GM12878 (cell line): Measurements from ENCODE around the gene PRKAB1. TPM values are rescaled to one million over a fixed set of nuclear protein-coding genes. Genes with fewer than 3 reads are reported as not detected.

ENCODE experiments used
- ATAC-seq: fragments of 200-7000 bp; cut with Tn5 transposase; 3 replicates; pipeline ENCODE4 v1.9.1; 2020; ENCODE audit warnings: mild to moderate bottlenecking, moderate library complexity
- BruUV-seq: library from RNA; stranded (reverse); fragments of 400-500 nt; replicated peaks from 2 replicates; lab custom pipeline; 2021; lab: Mats Ljungman, UMichigan
- CTCF ChIA-PET: fragments of 300-600 bp; sonication (Branson Sonifier 250); formaldehyde crosslinking; extraction: SDS; loops from one replicate; lab custom pipeline; 2021; ENCODE audit warnings: inconsistent platforms; lab: Yijun Ruan, JAX
- POLR2A ChIA-PET: fragments of 350-600 bp; formaldehyde crosslinking; extraction: SDS; loops from one replicate; lab custom pipeline; 2021; ENCODE audit warnings: inconsistent platforms; lab: Charles Lee
- RAD21 ChIA-PET: fragments of 300-600 bp; sonication (Branson Sonifier 250); formaldehyde crosslinking; loops from one replicate; lab custom pipeline; 2023; ENCODE audit warnings: antibody characterized with exemption; ENCODE audit not compliant: unreplicated experiment; lab: Charles Lee
- SMC1A ChIA-PET: fragments of 300-600 bp; sonication (Branson Sonifier 250); formaldehyde crosslinking; loops from one replicate; lab custom pipeline; 2023; ENCODE audit not compliant: unreplicated experiment, uncharacterized antibody; lab: Charles Lee
- DNase-seq: peaks from one replicate; pipeline ENCODE4 v3.0.0-alpha.2; 2011; ENCODE audit warnings: low read depth, low spot score
- FAIRE-seq: peaks from 3 replicates; lab custom pipeline; 2011; peaks lifted over from hg19 to GRCh38; lab: Jason Lieb, UNC
- H2AFZ ChIP-seq: 2 replicates; pipeline ENCODE4 v1.6.0; 2011; ENCODE audit warnings: low read depth, low read length, control low read depth; ENCODE audit not compliant: control insufficient read depth
- H3K27ac ChIP-seq: 2 replicates; pipeline ENCODE4 v1.5.1; 2011; ENCODE audit warnings: control low read depth; ENCODE audit not compliant: control insufficient read depth, insufficient read depth
- H3K27me3 ChIP-seq, 2 experiments: replicated peaks in 1 of 2; 2 replicates each; pipeline versions ENCODE4 v1.6.0 to v1.6.1; 2011; ENCODE audit warnings: low read length in 1 of 2; ENCODE audit not compliant: control insufficient read depth in 2 of 2, insufficient read depth in 2 of 2
- H3K36me3 ChIP-seq, 2 experiments: 2 replicates each; pipeline ENCODE4 v1.5.1; 2011; ENCODE audit warnings: low read length in 1 of 2; ENCODE audit not compliant: control insufficient read depth in 2 of 2, insufficient read depth in 2 of 2
- H3K4me1 ChIP-seq: 2 replicates; pipeline ENCODE4 v1.6.1; 2011; ENCODE audit warnings: mild to moderate bottlenecking, low read length, moderate library complexity, mixed read lengths; ENCODE audit not compliant: control insufficient read depth, insufficient read depth
- H3K4me2 ChIP-seq: 2 replicates; pipeline ENCODE4 v1.6.0; 2011; ENCODE audit warnings: control low read depth; ENCODE audit not compliant: control insufficient read depth, insufficient read depth
- H3K4me3 ChIP-seq: fragments of 200-600 bp; sonication (generic); 2 replicates; pipeline ENCODE4 v1.5.1; 2016
- H3K79me2 ChIP-seq: 2 replicates; pipeline ENCODE4 v1.6.0; 2011; ENCODE audit warnings: low read length; ENCODE audit not compliant: control insufficient read depth, insufficient read depth
- H3K9ac ChIP-seq: 2 replicates; pipeline ENCODE4 v1.8.0; 2011; ENCODE audit warnings: low read length, control low read depth, mixed read lengths; ENCODE audit not compliant: control insufficient read depth, insufficient read depth
- H3K9me3 ChIP-seq: replicated peaks from 3 replicates; pipeline ENCODE4 v1.5.1; 2011; ENCODE audit warnings: mild to moderate bottlenecking, low read length; ENCODE audit not compliant: control insufficient read depth, insufficient read depth
- H4K20me1 ChIP-seq: 2 replicates; pipeline ENCODE4 v1.6.0; 2011; ENCODE audit not compliant: control insufficient read depth, insufficient read depth
- BCLAF1 ChIP-seq: fragments of 450-650 bp; IDR thresholded peaks from 2 replicates; pipeline ENCODE4 v1.6.1; 2017; ENCODE audit warnings: antibody characterized with exemption, mild to moderate bottlenecking, moderate library complexity
- LARP7 ChIP-seq: fragments of 450-650 bp; IDR thresholded peaks from 2 replicates; pipeline ENCODE4 v1.6.1; 2017; ENCODE audit warnings: mild to moderate bottlenecking
- NFYA ChIP-seq: IDR thresholded peaks from 2 replicates; pipeline ENCODE4 v1.6.1; 2011; ENCODE audit warnings: low read depth, mild to moderate bottlenecking, low read length, improper control_type of control experiment, borderline replicate concordance
- RAD21 ChIP-seq: IDR thresholded peaks from 2 replicates; pipeline ENCODE4 v1.6.1; 2011; ENCODE audit warnings: mild to moderate bottlenecking, low read depth, low read length, moderate library complexity; ENCODE audit not compliant: insufficient read depth
- SIX5 ChIP-seq: IDR thresholded peaks from 2 replicates; pipeline ENCODE4 v1.6.1; 2011; ENCODE audit warnings: mild to moderate bottlenecking, low read depth, low read length, moderate library complexity; ENCODE audit not compliant: severe bottlenecking
- ZBED1 ChIP-seq: IDR thresholded peaks from 2 replicates; pipeline ENCODE4 v1.6.1; 2016; ENCODE audit warnings: borderline replicate concordance
- WGBS: methylation state at CpG from one replicate; pipeline ENCODE4 v1.1.6; 2016; ENCODE audit warnings: low lambda C conversion rate; ENCODE audit not compliant: insufficient replicate concordance, insufficient coverage; ENCODE audit errors: missing lambda C conversion rate; 5-methylcytosine and 5-hydroxymethylcytosine counted together
- in situ Hi-C: fragments of 300-500 bp; cut with MboI; formaldehyde crosslinking; loops from 9 replicates; pipeline ENCODE4 v1.14.3; 2018; ENCODE audit warnings: mixed read lengths
- intact Hi-C: fragments of 100-400 bp; cut with micrococcal nuclease; formaldehyde crosslinking; loops from one replicate; pipeline ENCODE4 v1.14.2; 2022; ENCODE audit not compliant: unreplicated experiment
- polyA plus RNA-seq, 11 experiments: library from polyadenylated mRNA; depleted of rRNA in 4 of 11; unstranded in 6 of 11; stranded (reverse) in 5 of 11; fragments of >200 nt; fragmentation: Nextera tagmentation in 4 of 11; fragmentation: Illumina TruSeq in 1 of 11; extraction: Ambion mirVana in 4 of 11; extraction: Trizol in 1 of 11; gene quantifications; 1 replicate in 1 of 11; 2 replicates in 10 of 11; pipeline versions ENCODE4 v1.2.1 to v1.2.3, GENCODE V29; 2011 to 2016; ENCODE audit warnings: inconsistent platforms in 2 of 11, missing spikeins in 2 of 11, low read depth in 1 of 11
- total RNA-seq, 4 experiments: library from RNA; depleted of rRNA in 3 of 4; stranded (reverse); fragments of >200 nt in 3 of 4; fragmentation: Illumina TruSeq in 1 of 4; extraction: Trizol in 1 of 4; gene quantifications; 2 replicates each; pipeline versions ENCODE4 v1.2.1 to v1.2.3, GENCODE V29; 2013 to 2021
- TF ChIP-seq, protein P1 (sequence below): fragments of 450-650 bp; IDR thresholded peaks from 2 replicates; pipeline ENCODE4 v1.6.1; 2017; ENCODE audit warnings: mild to moderate bottlenecking, moderate library complexity

Gene PRKAB1
- total and polyA plus RNA-seq, 10 of the 15 experiments (the other 5 are each of a cell fraction or from before 2014, with no cell fraction given), result 24.6 to 85.0 (median 50.6) TPM

- CTCF ChIA-PET, result interaction anchor here (1.7 to 8.6 kb wide), 2 partner anchors 9 to 101 kb away, joined by 7 to 91 read pairs; partner anchors contain the start of gene PRKAB1
- Histone ChIP-seq H3K9me3 (no peaks in the 10 kb centered on the region), H3K27me3 (no peaks in the 10 kb centered on the region), H3K4me1 (peaks cover 20% of the 10 kb centered on the region), H2AFZ (no peak overlapping the region), H3K4me3 (no peak overlapping the region), H3K4me2 (no peak overlapping the region), H3K27ac (no peak overlapping the region), H3K36me3 (peaks cover 30 to 32% of the 10 kb centered on the region in 2 experiments), H4K20me1 (no peaks in the 10 kb centered on the region), H3K9ac (no peak overlapping the region), H3K79me2 (no peaks in the 10 kb centered on the region)
- ATAC-seq, result no peak
- WGBS, result 42% methylated on average over 10 of the region's 10 CpGs
- FAIRE-seq, result no peak
- intact Hi-C loops, result no loop called here
- in situ Hi-C loops, result no loop called here
- TF ChIP-seq, protein P1, sequence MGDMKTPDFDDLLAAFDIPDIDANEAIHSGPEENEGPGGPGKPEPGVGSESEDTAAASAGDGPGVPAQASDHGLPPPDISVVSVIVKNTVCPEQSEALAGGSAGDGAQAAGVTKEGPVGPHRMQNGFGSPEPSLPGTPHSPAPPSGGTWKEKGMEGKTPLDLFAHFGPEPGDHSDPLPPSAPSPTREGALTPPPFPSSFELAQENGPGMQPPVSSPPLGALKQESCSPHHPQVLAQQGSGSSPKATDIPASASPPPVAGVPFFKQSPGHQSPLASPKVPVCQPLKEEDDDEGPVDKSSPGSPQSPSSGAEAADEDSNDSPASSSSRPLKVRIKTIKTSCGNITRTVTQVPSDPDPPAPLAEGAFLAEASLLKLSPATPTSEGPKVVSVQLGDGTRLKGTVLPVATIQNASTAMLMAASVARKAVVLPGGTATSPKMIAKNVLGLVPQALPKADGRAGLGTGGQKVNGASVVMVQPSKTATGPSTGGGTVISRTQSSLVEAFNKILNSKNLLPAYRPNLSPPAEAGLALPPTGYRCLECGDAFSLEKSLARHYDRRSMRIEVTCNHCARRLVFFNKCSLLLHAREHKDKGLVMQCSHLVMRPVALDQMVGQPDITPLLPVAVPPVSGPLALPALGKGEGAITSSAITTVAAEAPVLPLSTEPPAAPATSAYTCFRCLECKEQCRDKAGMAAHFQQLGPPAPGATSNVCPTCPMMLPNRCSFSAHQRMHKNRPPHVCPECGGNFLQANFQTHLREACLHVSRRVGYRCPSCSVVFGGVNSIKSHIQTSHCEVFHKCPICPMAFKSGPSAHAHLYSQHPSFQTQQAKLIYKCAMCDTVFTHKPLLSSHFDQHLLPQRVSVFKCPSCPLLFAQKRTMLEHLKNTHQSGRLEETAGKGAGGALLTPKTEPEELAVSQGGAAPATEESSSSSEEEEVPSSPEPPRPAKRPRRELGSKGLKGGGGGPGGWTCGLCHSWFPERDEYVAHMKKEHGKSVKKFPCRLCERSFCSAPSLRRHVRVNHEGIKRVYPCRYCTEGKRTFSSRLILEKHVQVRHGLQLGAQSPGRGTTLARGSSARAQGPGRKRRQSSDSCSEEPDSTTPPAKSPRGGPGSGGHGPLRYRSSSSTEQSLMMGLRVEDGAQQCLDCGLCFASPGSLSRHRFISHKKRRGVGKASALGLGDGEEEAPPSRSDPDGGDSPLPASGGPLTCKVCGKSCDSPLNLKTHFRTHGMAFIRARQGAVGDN, result no peak
- no peak for TF ChIP-seq BCLAF1
- no peak for TF ChIP-seq RAD21
- no peak for TF ChIP-seq SIX5
- no peak for TF ChIP-seq NFYA
- no peak for TF ChIP-seq ZBED1
- TF ChIP-seq LARP7, result no peak
- no peak for DNase-seq
- RAD21 ChIA-PET, result interaction anchor here (5.0 kb wide), 1 partner anchor 10 kb away, joined by 41 read pairs; the partner anchor contains the start of gene PRKAB1
- SMC1A ChIA-PET, result interaction anchor here (5.7 kb wide), 1 partner anchor 9 kb away, joined by 83 read pairs; the partner anchor contains the start of gene PRKAB1
- POLR2A ChIA-PET, result interaction anchor here (3.9 kb wide), 1 partner anchor 10 kb away, joined by 54 read pairs; the partner anchor contains the start of gene PRKAB1
- BruUV-seq, result no TSS peak
These were observed 11.6 kb downstream of the PRKAB1 start for GRCh38 chr12:119679490-119679889.
